HEK293 (cell line): ENCODE measurements around the gene SYNPO2.

ENCODE experiments used
- CTCF ChIA-PET: fragments of 350-600 bp; formaldehyde crosslinking; extraction: SDS; loops from one replicate; lab custom pipeline; 2021; ENCODE audit warnings: antibody characterized with exemption; lab: Yijun Ruan, JAX
- POLR2A ChIA-PET: fragments of 300-600 bp; formaldehyde crosslinking; extraction: SDS; loops from one replicate; lab custom pipeline; 2020; ENCODE audit warnings: antibody characterized with exemption, inconsistent platforms; lab: Yijun Ruan, JAX
- H3K27ac ChIP-seq: fragments of 200-500 bp; sonication (Bioruptor generic); 2 replicates; pipeline ENCODE4 v1.5.1; 2014; ENCODE audit warnings: low read depth, low read length, control low read depth, inconsistent platforms; ENCODE audit errors: extremely low read depth
- H3K36me3 ChIP-seq, 2 experiments: fragments of 200-500 bp in 1 of 2; sonication (Bioruptor generic) in 1 of 2; 1 replicate in 1 of 2; 2 replicates in 1 of 2; pipeline ENCODE4 v1.5.1; 2014 to 2017; ENCODE audit warnings: inconsistent platforms in 2 of 2, low read length in 2 of 2; ENCODE audit not compliant: control insufficient read depth in 2 of 2, insufficient read depth in 1 of 2
- H3K4me1 ChIP-seq: fragments of 200-500 bp; sonication (Bioruptor generic); 2 replicates; pipeline ENCODE4 v1.5.1; 2014; ENCODE audit warnings: mild to moderate bottlenecking, low read length, inconsistent platforms; ENCODE audit not compliant: control insufficient read depth, insufficient read depth
- H3K4me3 ChIP-seq: 2 replicates; pipeline ENCODE4 v1.5.1; 2011; ENCODE audit warnings: low read depth, mild to moderate bottlenecking, control low read depth, low read length, moderate library complexity
- H3K9me3 ChIP-seq: fragments of 200-500 bp; sonication (Bioruptor generic); 2 replicates; pipeline ENCODE4 v1.5.1; 2014; ENCODE audit warnings: low read depth, low read length, inconsistent platforms; ENCODE audit not compliant: control insufficient read depth, insufficient read depth
- EGR2 ChIP-seq: fragments of 450-650 bp; formaldehyde crosslinking; IDR thresholded peaks from 2 replicates; pipeline ENCODE4 v1.5.1; 2016; ENCODE audit warnings: low read depth, missing biosample characterization, missing genetic modification characterization
- KLF9 ChIP-seq: fragments of 450-650 bp; formaldehyde crosslinking; IDR thresholded peaks from 2 replicates; pipeline ENCODE4 v1.5.1; 2016; ENCODE audit warnings: missing biosample characterization, missing genetic modification characterization, low read depth
- OSR2 ChIP-seq: fragments of 450-650 bp; formaldehyde crosslinking; IDR thresholded peaks from 2 replicates; pipeline ENCODE4 v1.5.1; 2016; ENCODE audit warnings: missing biosample characterization, missing genetic modification characterization
- SCRT2 ChIP-seq: fragments of 450-650 bp; formaldehyde crosslinking; IDR thresholded peaks from 2 replicates; pipeline ENCODE4 v1.5.1; 2016; ENCODE audit warnings: missing biosample characterization, missing genetic modification characterization
- TSHZ1 ChIP-seq: fragments of 450-650 bp; formaldehyde crosslinking; IDR thresholded peaks from 2 replicates; pipeline ENCODE4 v1.5.1; 2016; ENCODE audit warnings: missing biosample characterization, missing genetic modification characterization, borderline replicate concordance
- WT1 ChIP-seq: fragments of 450-650 bp; formaldehyde crosslinking; IDR thresholded peaks from 2 replicates; pipeline ENCODE4 v1.5.1; 2016; ENCODE audit warnings: missing biosample characterization, missing genetic modification characterization
- ZBTB11 ChIP-seq: fragments of 450-650 bp; formaldehyde crosslinking; conservative IDR thresholded peaks from 2 replicates; pipeline ENCODE4 v1.5.1; 2016; ENCODE audit warnings: low read depth, missing biosample characterization, missing genetic modification characterization
- ZBTB20 ChIP-seq: fragments of 450-650 bp; formaldehyde crosslinking; IDR thresholded peaks from 2 replicates; pipeline ENCODE4 v1.5.1; 2016; ENCODE audit warnings: missing biosample characterization, missing genetic modification characterization
- ZFP37 ChIP-seq: fragments of 450-650 bp; formaldehyde crosslinking; IDR thresholded peaks from 2 replicates; pipeline ENCODE4 v1.5.1; 2016; ENCODE audit warnings: missing biosample characterization, missing genetic modification characterization
- ZFP69B ChIP-seq: fragments of 450-650 bp; formaldehyde crosslinking; IDR thresholded peaks from 2 replicates; pipeline ENCODE4 v1.5.1; 2016; ENCODE audit warnings: missing biosample characterization, missing genetic modification characterization
- ZNF248 ChIP-seq: fragments of 450-650 bp; formaldehyde crosslinking; IDR thresholded peaks from 2 replicates; pipeline ENCODE4 v1.5.1; 2017; ENCODE audit warnings: missing biosample characterization, missing genetic modification characterization
- ZNF645 ChIP-seq: fragments of 450-650 bp; formaldehyde crosslinking; IDR thresholded peaks from 2 replicates; pipeline ENCODE4; 2016; ENCODE audit warnings: missing biosample characterization, missing genetic modification characterization
- ZNF830 ChIP-seq: fragments of 450-650 bp; IDR thresholded peaks from 2 replicates; pipeline ENCODE4 v1.5.0; 2018; ENCODE audit warnings: missing biosample characterization, missing genetic modification characterization, low read depth, mild to moderate bottlenecking, moderate library complexity
- TF ChIP-seq, protein P1 (sequence below): fragments of 450-650 bp; formaldehyde crosslinking; IDR thresholded peaks from 2 replicates; pipeline ENCODE4 v1.5.1; 2016; ENCODE audit warnings: missing biosample characterization, missing genetic modification characterization

SYNPO2 gene

GRCh38 chr4:119041951-119042560 lies 153.4 kb downstream of the SYNPO2 start (continued):
- TF ChIP-seq TSHZ1, result no peak
- TF ChIP-seq ZNF248 (tag by site-specific recombination), result no peak

GRCh38 chr4:119046263-119046662 lies 157.6 kb downstream of the SYNPO2 start:
- CTCF ChIA-PET, result no interaction called here

More at GRCh38 chr4:119046263-119046662, 157.6 kb downstream of the SYNPO2 start:
- Histone ChIP-seq H3K36me3 (no peaks in the 10 kb centered on the region), H3K9me3 (no peaks in the 10 kb centered on the region), H3K4me3 (no peak overlapping the region), H3K27ac (no peak overlapping the region), H3K4me1 (no peaks in the 10 kb centered on the region)
- POLR2A ChIA-PET, result interaction anchor here (0.5 kb wide), 1 partner anchor 233 kb away, joined by 3 read pairs; no protein-coding TSS in a partner anchor
- TF ChIP-seq SCRT2 (tag by site-specific recombination), result no peak
- TF ChIP-seq EGR2 (tag by site-specific recombination), result no peak
- TF ChIP-seq OSR2 (tag by site-specific recombination), result no peak
- no peak for TF ChIP-seq KLF9 (tag by site-specific recombination)
- TF ChIP-seq ZNF830 (tag by site-specific recombination), result no peak
- TF ChIP-seq WT1 (tag by site-specific recombination), result no peak
- TF ChIP-seq ZBTB20, result no peak
- no peak for TF ChIP-seq ZNF645 (tag by site-specific recombination)
- TF ChIP-seq ZFP37 (tag by site-specific recombination), result no peak
- TF ChIP-seq, protein P1, sequence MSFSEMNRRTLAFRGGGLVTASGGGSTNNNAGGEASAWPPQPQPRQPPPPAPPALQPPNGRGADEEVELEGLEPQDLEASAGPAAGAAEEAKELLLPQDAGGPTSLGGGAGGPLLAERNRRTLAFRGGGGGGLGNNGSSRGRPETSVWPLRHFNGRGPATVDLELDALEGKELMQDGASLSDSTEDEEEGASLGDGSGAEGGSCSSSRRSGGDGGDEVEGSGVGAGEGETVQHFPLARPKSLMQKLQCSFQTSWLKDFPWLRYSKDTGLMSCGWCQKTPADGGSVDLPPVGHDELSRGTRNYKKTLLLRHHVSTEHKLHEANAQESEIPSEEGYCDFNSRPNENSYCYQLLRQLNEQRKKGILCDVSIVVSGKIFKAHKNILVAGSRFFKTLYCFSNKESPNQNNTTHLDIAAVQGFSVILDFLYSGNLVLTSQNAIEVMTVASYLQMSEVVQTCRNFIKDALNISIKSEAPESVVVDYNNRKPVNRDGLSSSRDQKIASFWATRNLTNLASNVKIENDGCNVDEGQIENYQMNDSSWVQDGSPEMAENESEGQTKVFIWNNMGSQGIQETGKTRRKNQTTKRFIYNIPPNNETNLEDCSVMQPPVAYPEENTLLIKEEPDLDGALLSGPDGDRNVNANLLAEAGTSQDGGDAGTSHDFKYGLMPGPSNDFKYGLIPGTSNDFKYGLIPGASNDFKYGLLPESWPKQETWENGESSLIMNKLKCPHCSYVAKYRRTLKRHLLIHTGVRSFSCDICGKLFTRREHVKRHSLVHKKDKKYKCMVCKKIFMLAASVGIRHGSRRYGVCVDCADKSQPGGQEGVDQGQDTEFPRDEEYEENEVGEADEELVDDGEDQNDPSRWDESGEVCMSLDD (tag by site-specific recombination), result no peak
- TF ChIP-seq ZBTB11 (tag by site-specific recombination), result no peak
- no peak for TF ChIP-seq TSHZ1
- no peak for TF ChIP-seq ZFP69B (tag by site-specific recombination)
- TF ChIP-seq, all 188 proteins: peak for 0
